NCI-H446 treated with DMSO at 0.1 percent for 48 hours (cell line): ENCODE data around the gene MRFAP1.
"Not testable (repeated sequence)": the region's sequence is repeated elsewhere in the genome, so short reads cannot be mapped to it uniquely, and the experiment has no call there.

ENCODE experiments used
- DNase-seq: peaks from one replicate; lab custom pipeline; 2025; lab: John Stamatoyannopoulos, UW

Gene MRFAP1

GRCh38 chr4:6610856-6611430 is 29.5 kb upstream of the MRFAP1 start:
- no peak for DNase-seq

DNA sequence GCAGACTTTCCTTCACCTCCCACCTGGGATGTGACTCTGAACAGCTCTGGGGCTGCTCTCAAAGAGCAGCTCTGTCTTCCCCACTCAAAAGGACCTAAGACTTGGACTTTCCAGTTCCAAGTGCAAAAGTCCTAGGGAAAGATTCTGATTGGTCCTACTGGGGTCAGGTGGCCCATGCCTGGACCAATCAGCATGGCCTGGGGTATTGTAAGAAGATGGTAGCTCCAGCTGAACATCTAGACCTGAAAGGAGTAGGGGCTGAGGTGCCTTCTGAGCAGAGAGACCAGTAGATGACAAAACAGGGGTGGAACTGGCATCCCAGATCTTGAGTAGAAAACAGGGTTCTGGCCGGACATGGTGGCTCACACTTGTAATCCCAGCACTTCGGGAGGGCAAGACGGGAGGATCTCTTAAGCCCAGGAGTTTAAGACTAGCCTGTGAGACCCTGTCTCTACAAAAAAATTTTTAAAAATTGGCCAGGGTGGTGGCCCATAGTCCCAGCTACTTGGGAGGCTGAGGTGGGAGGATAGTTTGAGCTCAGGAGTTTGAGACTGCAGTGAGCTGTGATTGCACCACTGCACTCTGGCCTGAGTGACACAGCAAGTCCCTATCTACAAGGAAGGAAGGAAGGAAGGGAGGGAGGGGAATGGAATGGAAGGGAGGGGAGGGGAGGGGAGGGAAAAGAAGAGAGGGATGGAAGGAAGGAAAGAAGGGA is 27.4 kb upstream of the MRFAP1 start:
- DNase-seq, result no peak

GRCh38 chr4:6613676-6614651 is 26.5 kb upstream of the MRFAP1 start:
- DNase-seq, result no peak

GRCh38 chr4:6614701-6615230 is 25.7 kb upstream of the MRFAP1 start:
- no peak for DNase-seq

- no peak for DNase-seq
These were observed 24.1 kb upstream of the MRFAP1 start for GRCh38 chr4:6616087-6616995.

DNA sequence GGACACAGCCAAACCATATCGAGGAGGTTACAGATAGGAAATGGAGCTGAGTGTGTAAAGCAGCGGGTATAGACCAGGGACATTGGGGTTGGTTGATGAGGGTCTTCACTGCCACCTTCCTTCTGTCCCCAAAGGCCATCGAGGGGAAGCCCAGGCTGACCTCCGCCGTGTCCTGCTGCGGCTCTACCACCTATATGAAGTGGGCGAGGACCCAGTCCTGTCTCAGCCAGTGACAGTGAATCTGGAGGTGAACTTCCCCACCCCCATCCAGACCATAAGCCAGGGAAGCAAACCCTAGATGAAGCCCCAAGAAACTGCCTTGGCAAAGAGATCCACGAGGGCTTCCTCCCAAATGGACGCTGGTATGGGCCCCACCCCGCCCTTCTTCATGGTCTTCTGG is 23.2 kb upstream of the MRFAP1 start:
- no peak for DNase-seq

DNA sequence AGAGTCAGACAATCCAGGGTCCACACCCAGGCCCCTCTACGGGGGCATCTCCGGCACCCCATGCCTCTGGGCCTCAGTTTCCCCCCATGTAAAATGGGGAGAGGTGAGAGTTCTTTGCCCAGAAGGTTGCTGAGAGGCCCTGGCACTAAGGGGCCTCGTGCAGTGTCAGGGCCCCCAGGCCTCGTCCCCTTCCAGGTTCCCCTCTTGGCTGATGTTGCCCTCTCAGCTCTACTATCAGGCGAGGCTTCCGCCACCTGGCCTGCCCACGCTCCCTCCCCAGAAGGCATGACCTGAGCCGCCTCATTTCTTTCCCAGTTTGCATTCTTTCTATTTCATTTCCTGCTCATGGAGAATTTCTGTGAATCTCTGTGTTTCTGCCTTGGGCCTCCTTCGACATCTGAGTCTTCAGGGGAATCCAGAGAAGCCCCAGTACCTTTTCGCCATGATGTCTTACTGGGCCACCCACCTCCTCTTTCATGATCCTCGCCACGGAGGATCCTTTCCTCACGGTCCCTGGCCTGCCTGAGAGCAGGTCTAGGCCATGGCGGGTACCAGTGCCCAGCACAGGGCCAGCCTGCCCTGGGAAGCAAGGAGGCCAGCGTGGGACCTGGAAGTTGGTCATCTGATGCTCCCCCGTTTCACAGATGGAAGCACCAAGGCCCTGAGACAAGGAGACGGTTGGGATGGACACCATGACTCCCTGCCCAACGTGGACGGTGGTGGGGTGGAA is 21.9 kb upstream of the MRFAP1 start:
- DNase-seq, result no peak

- no peak for DNase-seq
These were observed 21.4 kb upstream of the MRFAP1 start for GRCh38 chr4:6619116-6619465.

- DNase-seq, result no peak
These were observed 20.8 kb upstream of the MRFAP1 start for GRCh38 chr4:6619466-6620255.

- DNase-seq, result no peak
These were observed 20.2 kb upstream of the MRFAP1 start for GRCh38 chr4:6620296-6620695.

DNA sequence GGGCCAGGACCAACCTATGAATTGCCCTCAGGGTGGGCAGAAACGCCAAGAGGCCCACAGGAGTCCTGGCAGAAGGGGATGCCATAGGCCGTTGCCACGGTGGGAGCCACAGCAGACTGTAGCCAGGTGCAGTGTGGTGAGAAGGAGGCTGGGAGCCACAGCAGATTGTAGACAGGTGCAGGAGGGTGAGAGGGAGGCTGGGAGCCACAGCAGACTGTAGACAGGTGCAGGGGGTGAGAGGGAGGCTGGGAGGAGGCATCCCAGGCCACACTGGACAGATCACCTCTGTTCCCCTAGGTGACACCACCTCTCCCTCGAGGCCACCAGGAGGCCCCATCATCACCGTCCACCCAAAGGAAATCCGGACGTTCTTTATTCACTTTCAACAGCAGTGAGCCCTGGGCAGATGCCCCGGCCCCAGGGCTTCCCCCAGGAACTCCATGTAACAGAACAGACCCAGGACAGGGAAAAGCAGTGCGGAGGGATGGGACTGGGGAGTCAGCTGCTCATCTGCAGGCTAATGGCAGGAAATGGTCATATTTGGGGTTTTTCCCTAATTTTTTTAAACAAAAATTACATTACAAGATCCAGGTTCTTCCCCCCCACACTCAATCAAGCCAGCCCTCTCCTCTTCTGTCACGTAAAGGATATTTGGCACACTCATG is 19.5 kb upstream of the MRFAP1 start:
- DNase-seq, result no peak

DNA sequence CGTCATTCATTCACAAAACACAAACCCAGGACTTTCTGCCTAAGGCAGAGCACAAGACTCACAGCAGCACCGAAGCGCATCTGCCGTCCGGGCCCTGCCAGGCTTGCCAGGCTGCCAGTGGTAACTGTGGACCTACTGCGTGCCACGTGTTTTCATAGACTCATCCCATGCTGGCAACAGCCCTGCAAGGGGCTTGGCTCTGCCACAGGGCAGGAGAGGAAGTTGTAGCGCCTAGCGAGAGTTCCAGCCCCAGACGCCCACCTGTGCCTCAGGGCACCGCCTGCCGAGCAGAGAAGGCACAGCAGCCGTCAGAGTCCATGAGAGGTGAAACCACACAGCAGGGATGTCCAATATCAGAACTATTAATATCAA is 18.9 kb upstream of the MRFAP1 start:
- DNase-seq, result no peak

DNA sequence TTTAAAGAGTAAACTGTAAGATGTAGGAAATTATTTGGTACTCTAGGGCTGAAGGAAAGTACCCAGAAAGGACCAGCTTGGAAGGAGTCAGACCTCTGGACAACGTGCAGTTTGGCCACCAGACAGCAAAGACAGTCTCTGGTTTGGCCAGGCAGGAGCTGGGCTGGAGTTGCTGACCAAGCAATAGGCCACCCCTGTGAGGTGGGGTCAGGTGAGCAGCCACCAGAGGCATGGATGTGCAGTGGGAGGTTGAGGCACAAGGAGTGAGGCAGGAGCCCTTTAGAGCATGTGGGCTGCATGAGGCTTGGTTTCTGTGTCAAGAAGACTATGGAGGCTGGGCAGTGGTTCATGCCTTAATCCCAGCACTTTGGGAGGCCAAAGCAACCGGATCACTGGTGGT is 17.7 kb upstream of the MRFAP1 start:
- no peak for DNase-seq

GRCh38 chr4:6625256-6625655 is 15.2 kb upstream of the MRFAP1 start:
- DNase-seq, result no peak

DNA sequence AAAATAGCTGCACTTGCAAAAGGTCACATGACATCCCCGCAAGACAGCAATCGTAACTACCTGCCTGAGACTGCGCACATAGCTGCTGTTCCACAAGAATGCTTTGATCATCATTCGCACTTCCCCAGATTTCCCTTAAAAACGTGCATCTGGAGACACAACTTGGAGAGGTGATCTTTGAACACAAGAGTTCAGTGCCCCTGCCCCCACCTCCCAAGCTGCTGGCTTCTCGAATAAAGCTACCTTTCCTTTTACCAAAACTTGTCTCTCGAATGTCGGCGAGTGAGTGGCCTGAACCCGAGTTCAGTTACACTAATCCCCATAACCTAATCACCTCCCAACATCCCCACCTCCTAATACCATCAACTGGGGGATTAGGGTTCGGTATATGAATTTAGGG is 14.4 kb upstream of the MRFAP1 start:
- no peak for DNase-seq

GRCh38 chr4:6627832-6628231 is 12.7 kb upstream of the MRFAP1 start:
- no peak for DNase-seq

DNA sequence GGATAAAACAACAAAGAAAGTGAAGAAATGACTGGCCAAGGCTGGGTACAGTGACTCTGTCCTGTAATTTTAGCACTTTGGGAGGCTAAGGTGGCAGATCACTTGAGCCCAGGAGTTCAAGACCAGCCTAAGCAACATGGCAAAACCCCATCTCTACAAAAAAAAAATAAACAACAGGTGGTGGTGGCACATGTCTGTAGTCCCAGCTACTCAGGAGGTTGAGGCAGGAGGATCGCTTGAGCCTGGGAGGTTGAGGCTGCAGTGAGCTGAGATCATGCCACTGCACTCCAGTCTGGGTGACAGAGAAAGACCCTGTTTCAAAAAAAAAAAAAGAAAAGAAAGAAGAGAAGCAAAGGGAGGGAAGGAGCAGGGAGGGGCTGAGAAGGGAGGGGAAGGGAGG is 12.0 kb upstream of the MRFAP1 start:
- not testable (repeated sequence) for DNase-seq

DNA sequence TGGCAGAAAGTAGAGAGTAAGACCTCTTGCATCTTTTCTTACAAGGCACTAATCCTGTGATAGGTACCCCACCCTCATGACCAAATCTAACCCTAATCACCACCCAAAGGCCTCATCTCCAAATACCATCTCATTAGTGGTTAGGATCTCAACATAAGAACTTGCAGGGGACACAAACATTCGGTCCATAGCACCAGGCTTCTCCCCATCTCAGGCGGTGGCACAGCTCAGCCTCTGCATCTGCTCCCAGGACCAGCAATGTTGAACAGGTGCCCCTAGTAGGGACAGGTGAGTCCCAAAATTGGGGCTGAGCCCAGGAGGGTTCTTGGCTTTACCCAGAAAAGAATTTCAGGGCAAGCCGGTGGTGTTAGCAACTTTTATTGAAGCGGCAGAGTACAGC is 8.4 kb upstream of the MRFAP1 start:
- DNase-seq, result no peak

GRCh38 chr4:6633091-6633906 is 7.2 kb upstream of the MRFAP1 start:
- no peak for DNase-seq
